RPMI7951 (cell line): ENCODE results near the gene RPIA. TPM values are rescaled to one million over a fixed set of nuclear protein-coding genes. Genes with fewer than 3 reads are reported as not detected.
"Not testable (repeated sequence)": the region's sequence is repeated elsewhere in the genome, so short reads cannot be mapped to it uniquely, and the experiment has no call there.

Source experiments
- DNase-seq: peaks from one replicate; pipeline ENCODE4 v3.0.0-alpha.2; 2012; ENCODE audit warnings: low read depth
- total RNA-seq: library from RNA; depleted of rRNA; stranded (reverse); fragments of >200 nt; shearing (Covaris generic); gene quantifications from 2 replicates; pipeline ENCODE4 v1.2.3, GENCODE V29; 2014; rRNA removed

The RPIA gene
- total RNA-seq: 6.8 and 10.3 TPM in 2 replicates

- peak; percentile 98 for DNase-seq
Measured at GRCh38 chr2:88691339-88692183, at the start of gene RPIA. TSS of gene RPIA (plus strand) at chr2:88691673. CDS start at chr2:88691699, 26 bp downstream.

- DNase-seq: no peak
Measured at GRCh38 chr2:88642278-88642677, 49.2 kb upstream of the RPIA start.

DNA sequence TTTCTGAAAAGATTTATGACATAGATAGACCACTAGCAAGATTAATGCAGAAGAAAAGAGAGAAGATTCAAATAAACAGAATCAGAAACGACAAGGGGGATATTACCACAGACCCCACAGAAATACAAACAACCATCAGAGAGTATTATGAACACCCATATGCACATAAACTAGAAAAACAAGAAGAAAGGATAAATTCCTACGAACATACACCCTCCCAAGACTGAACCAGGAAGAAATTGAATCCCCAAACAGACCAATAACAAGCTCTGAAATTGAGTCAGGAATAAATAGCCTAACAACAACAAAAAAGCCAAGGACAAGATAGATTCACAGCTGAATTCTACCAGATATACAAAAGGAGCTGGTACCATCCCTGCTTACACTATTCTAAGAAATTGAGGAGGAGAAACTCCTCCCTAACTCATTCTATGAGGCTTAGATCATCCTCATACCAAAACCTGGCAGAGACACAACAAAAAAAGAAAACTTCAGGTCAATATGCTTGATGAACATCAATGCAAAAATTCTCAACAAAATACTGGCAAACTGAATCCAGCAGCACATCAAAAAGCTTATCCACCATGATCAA lies 46.1 kb upstream of the RPIA start:
- DNase-seq: not testable (repeated sequence)

DNA sequence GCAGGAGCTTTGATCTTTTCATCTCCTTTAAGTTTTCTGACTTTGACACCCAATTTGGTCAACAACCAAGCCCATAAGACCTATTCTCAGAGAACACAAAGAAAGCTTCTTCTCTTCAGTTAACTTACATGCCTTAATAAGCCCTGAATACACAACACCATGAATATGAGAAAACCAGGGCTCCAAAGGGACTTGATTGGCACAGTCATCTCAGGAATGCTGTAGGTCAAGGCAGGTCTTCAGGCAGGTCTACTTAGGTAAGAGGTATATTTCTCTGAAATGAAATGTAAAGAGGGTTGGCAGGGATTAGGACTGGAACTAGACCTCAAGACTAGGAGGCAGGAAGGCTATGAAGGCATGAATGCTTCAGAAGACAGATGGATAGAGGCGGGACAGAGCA lies 39.8 kb upstream of the RPIA start:
- no peak for DNase-seq

DNA sequence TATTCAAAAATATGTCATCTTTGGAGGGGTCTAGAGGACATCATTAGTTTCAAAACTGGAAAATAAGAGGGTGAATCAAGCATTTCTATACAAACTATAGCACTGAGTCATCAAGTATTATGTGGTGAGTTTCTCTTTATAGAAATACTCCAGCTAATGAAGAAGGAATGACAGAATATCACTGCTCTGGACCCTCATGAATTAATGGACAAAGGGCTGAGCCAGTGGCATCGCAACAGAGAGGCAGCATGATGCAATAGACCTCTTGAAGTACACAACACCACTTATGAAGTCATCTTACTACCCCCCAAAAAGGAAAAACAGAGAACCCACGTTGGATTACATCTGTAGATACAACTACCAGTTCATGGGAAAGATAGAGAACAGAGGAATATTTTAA lies 36.8 kb upstream of the RPIA start:
- DNase-seq: peak; percentile 23

GRCh38 chr2:88656690-88657089 lies 34.8 kb upstream of the RPIA start:
- DNase-seq: peak; percentile 62

DNA sequence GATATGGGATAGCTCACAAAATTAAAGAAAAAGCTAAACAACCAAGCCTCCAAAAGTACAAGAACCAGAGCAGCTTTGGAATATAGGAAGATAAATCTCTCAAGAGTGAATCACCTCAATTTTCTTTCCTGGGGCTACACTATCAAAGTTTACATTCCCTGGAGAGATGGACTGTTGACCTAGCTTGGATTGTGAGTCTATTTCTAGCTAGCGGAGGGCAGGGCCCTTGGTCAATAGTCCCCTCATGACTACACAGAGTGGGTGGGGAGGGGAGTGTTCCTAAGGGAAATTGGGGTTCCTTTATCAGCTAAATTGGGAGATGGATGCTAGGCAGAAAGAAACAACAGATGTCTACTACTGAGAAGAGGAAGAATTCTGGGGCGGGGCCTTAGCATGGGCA lies 34.3 kb upstream of the RPIA start:
- DNase-seq: peak; percentile 51

DNA sequence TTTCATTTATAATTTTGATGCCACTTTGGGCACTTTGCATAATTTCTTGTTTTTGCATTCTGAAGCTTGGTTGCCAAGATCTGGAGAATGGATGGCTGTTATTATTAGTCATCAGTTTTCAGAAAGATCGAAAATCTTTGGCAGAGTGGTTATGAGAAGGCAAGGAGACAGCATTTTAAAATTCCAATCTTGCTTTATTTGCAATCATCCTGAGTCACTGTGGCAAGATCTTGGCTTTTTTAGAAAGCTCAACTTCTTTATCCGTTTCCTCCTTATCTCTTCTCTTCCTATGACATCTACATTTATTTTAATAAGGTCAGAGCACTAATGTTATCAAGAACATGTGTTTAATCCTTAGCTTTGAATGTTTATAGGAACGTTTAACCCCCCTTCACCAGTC lies 33.1 kb upstream of the RPIA start:
- peak; percentile 26 for DNase-seq

- DNase-seq: peak; percentile 73
Measured at GRCh38 chr2:88658881-88659537, 32.5 kb upstream of the RPIA start.

- peak; percentile 92 for DNase-seq
Measured at GRCh38 chr2:88659538-88659915, 31.9 kb upstream of the RPIA start.

- DNase-seq: no peak
Measured at GRCh38 chr2:88660622-88661021, 30.9 kb upstream of the RPIA start.

DNA sequence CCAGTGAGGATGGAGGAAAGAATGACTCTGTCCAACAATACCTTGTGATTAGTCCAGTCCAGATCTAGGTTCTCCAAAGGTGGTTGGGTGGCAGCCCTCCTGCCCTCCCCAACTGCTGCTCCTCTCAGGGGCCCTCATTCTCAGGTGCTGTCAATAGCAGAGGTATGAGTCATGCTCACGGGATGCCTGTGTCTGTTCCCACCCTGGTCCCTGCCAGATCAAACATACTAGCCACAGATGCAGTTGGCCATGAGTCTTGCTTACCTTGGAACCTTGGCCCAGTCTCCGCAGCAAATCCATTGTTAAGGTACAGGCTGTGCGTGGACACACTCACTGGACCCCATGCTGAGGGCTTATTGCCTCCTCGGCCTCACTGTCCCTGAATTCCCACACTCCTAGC lies 24.9 kb upstream of the RPIA start:
- DNase-seq: no peak

GRCh38 chr2:88667219-88667618 lies 24.3 kb upstream of the RPIA start:
- no peak for DNase-seq

DNA sequence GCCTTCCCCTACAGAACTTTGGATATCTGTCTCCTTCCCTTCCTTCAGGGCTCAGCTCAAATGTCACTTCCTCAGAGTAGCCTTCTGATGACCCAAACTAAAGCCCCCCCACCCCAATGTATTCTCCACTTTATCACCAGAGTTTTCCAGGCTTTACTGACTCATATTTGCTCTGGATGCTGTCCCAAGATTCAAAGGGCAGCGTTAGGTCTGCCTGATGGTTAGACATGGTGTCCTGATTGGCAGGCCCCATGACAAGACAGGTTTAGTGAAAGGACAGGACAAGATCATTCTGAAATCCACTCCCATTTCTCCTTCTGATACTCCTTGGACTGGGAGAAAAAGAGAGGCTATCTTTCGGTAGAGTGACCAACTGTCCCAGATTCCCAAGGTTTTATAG lies 22.6 kb upstream of the RPIA start:
- DNase-seq: no peak

DNA sequence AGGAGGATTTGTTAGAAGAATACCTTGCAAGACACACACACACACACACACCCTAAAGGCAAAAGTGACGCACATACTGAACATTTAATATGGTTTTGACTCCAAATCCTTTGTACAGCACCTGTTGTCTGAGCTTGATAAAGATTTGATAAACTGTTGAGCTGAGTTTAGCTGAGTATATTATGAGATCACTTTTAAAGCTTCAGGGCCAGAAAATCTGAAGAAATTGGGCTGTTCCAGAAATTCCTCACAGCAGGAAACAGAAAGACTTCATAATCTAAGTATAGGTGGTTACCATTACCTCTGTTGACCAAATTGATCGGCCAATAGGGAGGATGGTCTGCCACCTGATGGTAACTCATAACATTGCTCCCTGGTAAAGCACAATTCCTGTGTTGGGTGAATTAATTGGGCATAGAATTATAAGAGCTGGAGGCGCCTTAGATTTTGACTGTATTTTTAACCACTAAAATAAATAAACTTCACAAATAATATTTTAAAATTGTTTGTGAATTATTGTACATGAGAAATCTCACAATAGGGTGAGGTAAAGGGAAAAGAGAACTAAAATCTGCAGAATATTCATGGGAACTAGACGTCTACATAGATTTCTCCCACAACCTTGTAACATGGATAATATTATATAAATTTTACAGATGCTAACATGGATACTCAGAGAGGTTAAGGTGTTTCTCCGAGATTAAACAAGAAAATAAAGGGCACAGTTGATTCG lies 21.8 kb upstream of the RPIA start:
- peak; percentile 45 for DNase-seq

DNA sequence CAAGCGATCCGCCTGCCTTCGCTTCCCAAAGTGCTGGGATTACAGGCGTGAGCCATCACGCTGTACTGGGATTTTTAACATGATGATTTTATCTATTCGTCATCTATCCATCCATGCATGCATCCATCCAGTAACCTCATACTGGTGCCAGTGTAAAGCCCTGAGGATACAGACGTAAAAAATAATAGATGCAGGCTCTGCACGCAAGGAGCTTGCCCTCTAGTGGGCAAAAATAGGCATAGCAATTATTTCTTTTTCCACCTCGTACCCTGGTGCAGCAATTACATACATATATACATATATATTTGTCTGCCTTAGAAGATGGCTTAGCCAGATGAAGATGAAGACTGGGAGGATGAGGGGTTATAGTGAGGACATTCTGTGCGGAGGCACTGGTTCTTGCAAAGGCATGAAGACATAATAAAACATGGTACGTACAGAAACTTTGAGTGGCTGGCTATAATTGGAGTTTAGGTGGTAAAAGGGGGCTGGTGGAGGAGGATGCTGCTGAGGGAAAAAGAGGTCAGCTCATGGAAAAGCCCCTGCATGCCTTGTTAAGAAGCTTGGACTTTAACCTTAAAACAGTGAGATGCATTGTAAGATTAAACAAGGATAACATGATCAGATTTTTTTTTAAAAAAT lies 19.6 kb upstream of the RPIA start:
- peak; percentile 87 for DNase-seq

DNA sequence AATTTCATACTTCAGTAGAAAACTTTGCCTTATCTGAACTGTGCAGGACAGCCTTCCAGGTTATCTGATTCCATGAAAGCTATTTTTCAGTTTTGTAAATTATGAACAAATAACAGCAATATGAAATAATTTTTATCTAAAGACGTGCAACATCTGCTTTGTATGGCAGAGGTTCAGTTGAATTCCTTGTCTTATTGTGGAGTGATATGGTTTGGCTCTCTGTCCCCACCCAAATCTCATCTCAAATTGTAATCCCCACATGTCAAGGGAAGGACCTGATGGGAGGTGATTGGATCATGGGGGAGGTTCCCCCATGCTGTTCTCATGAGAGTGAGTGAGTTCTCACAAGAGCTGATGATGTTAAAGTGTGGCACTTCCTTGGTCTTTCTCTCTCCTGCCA lies 18.1 kb upstream of the RPIA start:
- no peak for DNase-seq

DNA sequence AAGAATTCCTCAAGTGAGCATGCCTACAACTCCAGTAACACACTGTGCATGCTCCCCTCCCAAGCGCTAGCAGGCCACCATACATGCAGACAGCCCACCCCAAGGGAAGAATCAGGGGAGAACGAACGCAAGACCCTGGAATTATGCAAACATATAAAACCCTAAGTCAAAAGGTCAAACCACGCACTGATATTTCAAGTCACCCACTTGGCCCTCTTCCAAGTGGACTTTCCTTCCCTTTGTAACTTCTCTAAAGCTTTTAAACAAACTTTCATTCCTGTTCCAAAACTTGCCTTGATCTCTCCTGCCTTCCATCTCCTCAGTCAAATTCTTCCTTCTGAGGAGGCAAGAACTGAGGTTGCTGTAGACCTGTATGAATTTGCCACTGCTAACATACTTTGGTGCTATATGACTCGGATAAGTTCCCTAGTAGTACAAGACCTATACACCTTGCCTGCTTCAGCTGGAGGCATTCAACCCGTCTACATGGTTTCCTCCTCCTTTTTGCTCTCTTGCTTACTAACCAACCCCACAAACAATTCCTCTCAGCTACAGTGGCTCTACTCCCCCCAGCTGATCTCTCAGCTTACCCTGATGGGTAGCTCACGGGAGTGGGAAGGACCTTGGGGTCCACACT lies 11.1 kb upstream of the RPIA start:
- DNase-seq: no peak

DNA sequence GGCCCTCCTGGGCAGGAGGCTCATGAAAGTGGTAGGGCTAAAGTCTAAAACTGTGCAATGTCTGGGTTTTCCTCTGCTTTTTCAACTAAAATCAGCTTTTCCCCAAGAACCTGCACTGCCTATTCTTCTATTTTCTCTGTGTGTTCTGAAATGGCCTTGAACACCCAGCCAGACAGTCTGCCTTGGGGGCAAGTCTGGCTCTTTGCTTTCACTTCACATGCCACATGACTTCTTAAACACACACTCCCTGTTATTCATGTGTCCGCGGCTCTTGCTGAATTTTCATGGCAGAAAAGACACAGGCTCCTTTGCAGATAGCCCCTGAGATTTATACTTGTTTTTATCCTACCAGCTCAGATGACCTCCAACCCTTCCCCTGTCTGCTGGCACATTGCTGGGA lies 10.6 kb upstream of the RPIA start:
- no peak for DNase-seq

- no peak for DNase-seq
Measured at GRCh38 chr2:88683160-88684021, 8.1 kb upstream of the RPIA start.
